ENCODE data around the gene MYO1E. TPM values are rescaled to one million over a fixed set of nuclear protein-coding genes. Genes with fewer than 3 reads are reported as not detected.
"Not testable (repeated sequence)": the region's sequence is repeated elsewhere in the genome, so short reads cannot be mapped to it uniquely, and the experiment has no call there.

MYO1E gene
- total RNA-seq, 1 donor, result 93.5 TPM

- TF ChIP-seq CTCF (IDR thresholded peaks at IDR 0.05; ENCODE audit: insufficient read depth, low read length), result no peak
- no peak for DNase-seq (ENCODE audit: low read depth)
- H3K4me3 ChIP-seq (ENCODE audit: low read depth, low read length), result no peak overlapping the region
These were observed 82.1 kb downstream of the MYO1E start for GRCh38 chr15:59290295-59291212.

GRCh38 chr15:59289574-59289973, 83.1 kb downstream of the MYO1E start:
- no peak for TF ChIP-seq CTCF (IDR thresholded peaks at IDR 0.05; ENCODE audit: insufficient read depth, low read length)
- H3K4me3 ChIP-seq (ENCODE audit: low read depth, low read length), result no peak overlapping the region
- no peak for DNase-seq (ENCODE audit: low read depth)

- DNase-seq (ENCODE audit: low read depth), result no peak
- no peak for TF ChIP-seq CTCF (IDR thresholded peaks at IDR 0.05; ENCODE audit: insufficient read depth, low read length)
- H3K4me3 ChIP-seq (ENCODE audit: low read depth, low read length), result no peak overlapping the region
These were observed 88.8 kb downstream of the MYO1E start for GRCh38 chr15:59283717-59284391.

GRCh38 chr15:59282515-59283337, 89.9 kb downstream of the MYO1E start:
- no peak for DNase-seq (ENCODE audit: low read depth)
- H3K4me3 ChIP-seq (ENCODE audit: low read depth, low read length), result no peak overlapping the region
- TF ChIP-seq CTCF (IDR thresholded peaks at IDR 0.05; ENCODE audit: insufficient read depth, low read length), result no peak

GRCh38 chr15:59281699-59282098, 91.0 kb downstream of the MYO1E start:
- DNase-seq (ENCODE audit: low read depth), result no peak
- H3K4me3 ChIP-seq (ENCODE audit: low read depth, low read length), result no peak overlapping the region
- no peak for TF ChIP-seq CTCF (IDR thresholded peaks at IDR 0.05; ENCODE audit: insufficient read depth, low read length)

GRCh38 chr15:59280855-59281254, 91.8 kb downstream of the MYO1E start:
- TF ChIP-seq CTCF (IDR thresholded peaks at IDR 0.05; ENCODE audit: insufficient read depth, low read length), result no peak
- DNase-seq (ENCODE audit: low read depth), result no peak
- no peak overlapping the region for H3K4me3 ChIP-seq (ENCODE audit: low read depth, low read length)

- DNase-seq (ENCODE audit: low read depth); H3K4me3 ChIP-seq (ENCODE audit: low read depth, low read length): not testable (repeated sequence)
These were observed 92.4 kb downstream of the MYO1E start for GRCh38 chr15:59280292-59280691.

All from fibroblast of the aortic adventitia (primary cell).